Keratinocyte (primary cell): ENCODE measurements around the gene SMIM35. TPM values are rescaled to one million over a fixed set of nuclear protein-coding genes. Genes with fewer than 3 reads are reported as not detected.

Experiments used
- DNase-seq: peaks from one replicate; pipeline ENCODE4 v3.0.0-alpha.2; 2011; ENCODE audit warnings: low read depth, missing footprints, low spot score
- FAIRE-seq: peaks from 2 replicates; lab custom pipeline; 2011; peaks lifted over from hg19 to GRCh38; lab: Jason Lieb, UNC
- H2AFZ ChIP-seq: 2 replicates; pipeline ENCODE4 v1.6.0; 2012; ENCODE audit warnings: low read length, control low read depth, inconsistent platforms; ENCODE audit not compliant: control insufficient read depth
- H3K27ac ChIP-seq: 2 replicates; pipeline ENCODE4 v1.5.1; 2011; ENCODE audit warnings: low read length; ENCODE audit not compliant: control insufficient read depth, insufficient read depth
- H3K27me3 ChIP-seq: 3 replicates; pipeline ENCODE4 v1.6.0; 2011; ENCODE audit warnings: low read length; ENCODE audit not compliant: control insufficient read depth, insufficient read depth; ENCODE audit errors: extremely low read depth
- H3K36me3 ChIP-seq, 2 experiments: 2 replicates in 1 of 2; 3 replicates in 1 of 2; pipeline ENCODE4 v1.5.1; 2011; ENCODE audit warnings: low read length in 2 of 2, mild to moderate bottlenecking in 1 of 2; ENCODE audit not compliant: control insufficient read depth in 2 of 2, insufficient read depth in 2 of 2; ENCODE audit errors: extremely low read depth in 1 of 2
- H3K4me1 ChIP-seq: 3 replicates; pipeline ENCODE4 v1.5.1; 2011; ENCODE audit warnings: low read length; ENCODE audit not compliant: control insufficient read depth, insufficient read depth; ENCODE audit errors: extremely low read depth
- H3K4me2 ChIP-seq: 3 replicates; pipeline ENCODE4 v1.6.0; 2011; ENCODE audit warnings: low read depth, low read length; ENCODE audit not compliant: control insufficient read depth, insufficient read depth; ENCODE audit errors: extremely low read depth
- H3K4me3 ChIP-seq, 3 experiments: fragments of 200-600 bp in 1 of 3; sonication (generic) in 1 of 3; 2 replicates in 2 of 3; 3 replicates in 1 of 3; pipeline ENCODE4 v1.5.1; 2011 to 2016; ENCODE audit warnings: low read length in 3 of 3, mild to moderate bottlenecking in 3 of 3, control low read depth in 2 of 3, inconsistent platforms in 1 of 3, low read depth in 1 of 3, mixed read lengths in 1 of 3, mixed run types in 1 of 3, moderate library complexity in 1 of 3; ENCODE audit not compliant: control insufficient read depth in 2 of 3, insufficient read depth in 2 of 3; ENCODE audit errors: extremely low read depth in 1 of 3
- H3K79me2 ChIP-seq: 2 replicates; pipeline ENCODE4 v1.6.0; 2012; ENCODE audit warnings: low read length; ENCODE audit not compliant: control insufficient read depth, insufficient read depth
- H3K9ac ChIP-seq: 3 replicates; pipeline ENCODE4 v1.6.0; 2011; ENCODE audit warnings: low read length; ENCODE audit not compliant: control insufficient read depth, insufficient read depth; ENCODE audit errors: extremely low read depth
- H3K9me1 ChIP-seq: 3 replicates; pipeline ENCODE4 v1.6.0; 2011; ENCODE audit warnings: low read length; ENCODE audit not compliant: control insufficient read depth, insufficient read depth; ENCODE audit errors: extremely low read depth
- H3K9me3 ChIP-seq: 2 replicates; pipeline ENCODE4 v1.5.1; 2012; ENCODE audit warnings: low read depth, low read length; ENCODE audit not compliant: control insufficient read depth
- H4K20me1 ChIP-seq: 3 replicates; pipeline ENCODE4 v1.6.0; 2011; ENCODE audit warnings: low read length; ENCODE audit not compliant: control insufficient read depth, insufficient read depth; ENCODE audit errors: extremely low read depth
- CTCF ChIP-seq, 3 experiments: IDR thresholded peaks in 1 of 3; conservative IDR thresholded peaks in 1 of 3; optimal IDR thresholded peaks in 1 of 3; 2 replicates in 2 of 3; 3 replicates in 1 of 3; pipeline versions ENCODE3 to v1.5.1; 2011; ENCODE audit warnings: low read length in 3 of 3, mild to moderate bottlenecking in 3 of 3, moderate library complexity in 2 of 3, control low read depth in 1 of 3, inconsistent platforms in 1 of 3; ENCODE audit not compliant: insufficient read depth in 2 of 3; ENCODE audit errors: extremely low read depth in 1 of 3
- EZH2 ChIP-seq: IDR thresholded peaks from one replicate; pipeline ENCODE4 v1.6.1; 2012; ENCODE audit warnings: inconsistent platforms, mild to moderate bottlenecking, low read length, moderate library complexity
- dilution Hi-C: fragments of 300-500 bp; cut with MboI; formaldehyde crosslinking; loops from one replicate; pipeline ENCODE4 v1.7.0; 2020; ENCODE audit warnings: low sequenced_read_pairs; ENCODE audit not compliant: extremely low pct_ligation_motif_present
- polyA plus RNA-seq, 5 experiments: library from polyadenylated mRNA; depleted of rRNA in 3 of 5; stranded (reverse) in 3 of 5; stranded (forward) in 1 of 5; unstranded in 1 of 5; fragments of >200 nt; gene quantifications; 1 replicate in 1 of 5; 2 replicates in 3 of 5; 3 replicates in 1 of 5; pipeline versions ENCODE4 v1.2.1 to v1.2.3, GENCODE V29; 2011 to 2012; ENCODE audit warnings: missing spikeins in 2 of 5, low read depth in 1 of 5, low replicate concordance in 1 of 5

SMIM35 gene
- polyA plus RNA-seq, 1 donor (not counting 4 experiments of a cell fraction or from before 2014, with no cell fraction given): not detected

DNA sequence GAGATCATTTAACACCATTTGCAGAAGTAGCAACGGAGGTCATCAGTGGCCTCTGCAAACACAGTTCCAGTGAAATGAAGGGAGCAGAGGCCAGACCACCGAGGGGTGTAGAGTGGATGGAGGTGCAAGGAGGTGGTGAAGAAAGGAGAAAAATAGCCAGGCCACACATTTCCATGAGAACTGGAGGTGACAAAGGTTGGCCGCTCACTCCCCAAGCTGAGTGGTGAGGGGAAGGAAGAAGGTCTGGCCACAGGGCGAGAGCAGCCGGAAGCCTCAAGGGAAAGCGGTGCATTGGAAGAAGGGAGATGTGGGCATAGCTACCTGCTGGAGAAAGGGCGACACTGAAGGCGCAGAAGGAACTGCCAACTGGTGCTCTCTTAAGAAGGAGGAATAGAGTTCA lies 30.0 kb downstream of the SMIM35 start:
- H3K36me3 ChIP-seq: no peaks in the 10 kb centered on the region
- no peak overlapping the region for H2AFZ ChIP-seq

DNA sequence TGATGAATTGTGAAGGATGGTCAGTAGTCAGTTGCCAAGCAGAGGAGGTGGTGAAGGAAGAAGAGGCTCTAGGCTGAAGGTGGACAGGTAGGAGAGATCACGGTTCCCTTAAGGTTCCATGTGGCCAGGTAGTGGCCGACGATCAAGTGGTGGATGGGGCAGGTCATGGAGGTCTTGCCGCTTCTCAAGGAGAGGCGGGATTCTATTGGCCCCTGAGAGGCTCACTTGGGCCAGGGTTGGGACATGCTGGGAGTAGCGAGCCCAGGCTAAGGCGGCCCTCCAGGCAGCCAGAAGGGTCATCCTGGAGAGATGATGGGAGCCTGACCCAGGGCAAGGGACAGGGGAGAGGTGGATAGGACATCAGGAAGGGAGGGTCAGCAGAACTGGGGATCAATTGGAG lies 30.8 kb downstream of the SMIM35 start:
- Histone ChIP-seq H2AFZ (no peak overlapping the region), H4K20me1 (no peaks in the 10 kb centered on the region), H3K9me3 (no peaks in the 10 kb centered on the region), H3K79me2 (no peaks in the 10 kb centered on the region), H3K27ac (no peak overlapping the region), H3K27me3 (peaks cover 6% of the 10 kb centered on the region), H3K4me3 (no peak overlapping the region), H3K9me1 (no peaks in the 10 kb centered on the region), H3K36me3 (no peaks in the 10 kb centered on the region), H3K4me1 (no peaks in the 10 kb centered on the region), H3K4me2 (no peak overlapping the region), H3K9ac (no peak overlapping the region)
- FAIRE-seq (no peak), DNase-seq (no peak)
- dilution Hi-C loops: no loop called here
- TF ChIP-seq EZH2: no peak
- no peak for TF ChIP-seq CTCF (optimal IDR thresholded peaks at IDR 0.05 in 1 of 3, IDR thresholded peaks at IDR 0.05 in 1 of 3, conservative IDR thresholded peaks at IDR 0.05 in 1 of 3; ENCODE audit: extremely low read depth in 1 of 3, insufficient read depth in 2 of 3, low read length in 3 of 3)

More for the DNA sequence above, 30.0 kb downstream of the SMIM35 start:
- no peaks in the 10 kb centered on the region for H3K9me1 ChIP-seq
- no peak overlapping the region for H3K27ac ChIP-seq
- H3K4me2 ChIP-seq: no peak overlapping the region
- no peaks in the 10 kb centered on the region for H3K4me1 ChIP-seq
- H3K27me3 ChIP-seq: peaks cover 6% of the 10 kb centered on the region
- H4K20me1 ChIP-seq: no peaks in the 10 kb centered on the region
- H3K79me2 ChIP-seq: no peaks in the 10 kb centered on the region
- no peak for DNase-seq
- TF ChIP-seq CTCF (optimal IDR thresholded peaks at IDR 0.05 in 1 of 3, IDR thresholded peaks at IDR 0.05 in 1 of 3, conservative IDR thresholded peaks at IDR 0.05 in 1 of 3; ENCODE audit: extremely low read depth in 1 of 3, insufficient read depth in 2 of 3, low read length in 3 of 3) (no peak), EZH2 (no peak)
- no peaks in the 10 kb centered on the region for H3K9me3 ChIP-seq
- dilution Hi-C loops: no loop called here
- FAIRE-seq: no peak
- no peak overlapping the region for H3K4me3 ChIP-seq
- H3K9ac ChIP-seq: no peak overlapping the region
